T47D (cell line): ENCODE measurements around the gene OXLD1.

Experiments used
- DNase-seq, 2 experiments: peaks; one replicate each; pipeline versions ENCODE4 v3.0.0 to v3.0.0-alpha.2; 2011 to 2012; ENCODE audit warnings: low read depth in 1 of 2, low spot score in 1 of 2
- JUND ChIP-seq: IDR thresholded peaks from 2 replicates; pipeline ENCODE4 v1.6.1; 2012; ENCODE audit warnings: low read depth
- in situ Hi-C: cut with HindIII; loops from 2 replicates; pipeline ENCODE4 v1.10.0; 2016; ENCODE audit warnings: low sequenced_read_pairs, low pct_unique_long_range_greater_than_20kb

OXLD1 gene

DNA sequence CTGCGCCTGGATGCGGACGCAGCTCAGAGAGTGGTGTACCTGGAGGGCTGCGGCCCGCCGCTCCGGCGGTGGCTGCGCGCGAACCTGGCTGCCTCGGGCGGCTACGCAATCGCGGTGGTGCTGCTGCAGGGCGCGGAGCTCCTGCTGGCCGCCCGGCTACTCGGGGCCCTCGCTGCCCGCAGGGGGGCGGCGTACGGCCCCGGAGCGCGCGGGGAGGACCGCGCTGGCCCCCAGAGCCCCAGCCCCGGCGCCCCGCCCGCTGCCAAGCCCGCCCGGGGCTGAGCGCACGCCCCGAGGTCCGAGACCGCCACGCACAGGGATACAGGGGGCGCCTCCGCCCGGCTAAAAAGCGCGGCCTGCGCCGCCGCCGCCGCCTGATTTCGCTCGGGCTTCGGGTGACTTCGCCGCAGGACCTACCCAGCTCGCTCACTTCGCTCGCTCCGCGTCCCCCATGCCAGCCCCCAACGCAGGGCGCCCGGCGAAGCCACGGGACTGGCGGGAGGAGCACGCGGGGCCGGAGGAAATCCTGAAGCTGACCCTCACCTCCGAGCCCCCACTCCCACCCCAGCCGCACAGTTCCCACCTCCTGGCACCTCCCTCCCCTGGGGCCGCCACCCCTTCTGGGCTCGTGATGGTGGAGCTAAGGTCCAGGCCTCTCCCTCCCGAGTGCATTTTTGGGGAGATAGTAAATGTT is 18.2 kb downstream of the OXLD1 start:
- in situ Hi-C loops: no loop called here
- no peak for DNase-seq
- no peak for TF ChIP-seq JUND

DNA sequence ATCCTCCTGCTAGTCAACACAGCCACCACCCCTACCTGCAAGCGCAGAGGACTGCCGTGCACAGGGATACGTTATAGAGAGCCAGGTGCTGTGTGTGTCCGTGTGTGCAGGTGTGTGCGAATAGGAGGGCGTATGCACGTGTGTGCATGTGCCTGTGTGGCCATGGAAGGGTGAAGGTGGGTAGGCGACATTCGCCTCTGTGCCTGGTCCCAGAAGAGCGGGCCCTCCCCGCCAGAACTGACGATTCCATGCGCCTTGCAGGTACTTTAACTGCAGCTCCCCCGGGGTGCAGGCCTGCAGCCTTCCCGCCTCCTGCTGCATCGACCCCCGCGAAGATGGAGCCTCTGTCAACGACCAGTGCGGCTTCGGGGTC is 18.8 kb downstream of the OXLD1 start:
- in situ Hi-C loops: no loop called here
- TF ChIP-seq JUND: no peak
- no peak for DNase-seq

DNA sequence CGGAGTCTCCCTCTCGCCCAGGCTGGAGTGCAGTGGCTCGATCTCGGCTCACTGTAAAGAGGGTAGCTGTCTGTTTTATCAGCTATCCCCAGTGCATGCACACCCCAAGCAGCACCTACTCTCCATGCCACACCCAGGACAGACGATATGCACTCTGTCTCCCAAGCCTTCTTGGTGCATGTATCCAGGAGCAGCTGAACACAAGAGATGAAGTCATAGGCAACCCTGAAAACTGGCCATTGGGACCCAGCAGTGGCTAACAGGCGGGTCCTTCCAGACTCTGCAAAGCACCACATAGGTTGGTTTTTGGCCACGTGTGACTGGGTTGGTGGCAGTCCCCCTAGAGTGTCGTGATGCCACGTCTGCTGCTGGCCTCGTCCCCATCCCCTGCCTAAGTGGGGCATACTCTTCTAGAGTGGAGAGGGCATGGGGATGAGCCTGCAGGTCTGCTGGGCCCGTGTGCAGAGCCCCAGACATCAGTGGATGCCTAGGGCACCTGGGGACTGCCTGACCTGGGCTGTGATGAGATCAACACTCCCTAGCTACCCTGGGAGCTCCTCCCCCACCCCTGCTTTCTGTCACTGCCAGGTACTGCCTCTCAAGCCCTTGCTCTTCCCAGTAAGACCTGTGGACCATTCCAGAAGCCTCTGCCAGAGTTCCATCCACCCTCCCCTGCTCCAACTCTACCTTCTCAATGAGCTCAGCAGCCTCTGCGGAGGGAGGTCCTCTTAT is 19.4 kb downstream of the OXLD1 start:
- DNase-seq: no peak
- in situ Hi-C loops: no loop called here
- no peak for TF ChIP-seq JUND

- in situ Hi-C loops: no loop called here
- no peak for TF ChIP-seq JUND
- no peak for DNase-seq
These were observed 21.1 kb downstream of the OXLD1 start for GRCh38 chr17:81644976-81645952.

- in situ Hi-C loops: no loop called here
- DNase-seq: no peak
- TF ChIP-seq JUND: no peak
These were observed 21.9 kb downstream of the OXLD1 start for GRCh38 chr17:81644496-81644895.

- in situ Hi-C loops: no loop called here
- no peak for TF ChIP-seq JUND
These were observed 24.4 kb downstream of the OXLD1 start for GRCh38 chr17:81641825-81642489.

DNA sequence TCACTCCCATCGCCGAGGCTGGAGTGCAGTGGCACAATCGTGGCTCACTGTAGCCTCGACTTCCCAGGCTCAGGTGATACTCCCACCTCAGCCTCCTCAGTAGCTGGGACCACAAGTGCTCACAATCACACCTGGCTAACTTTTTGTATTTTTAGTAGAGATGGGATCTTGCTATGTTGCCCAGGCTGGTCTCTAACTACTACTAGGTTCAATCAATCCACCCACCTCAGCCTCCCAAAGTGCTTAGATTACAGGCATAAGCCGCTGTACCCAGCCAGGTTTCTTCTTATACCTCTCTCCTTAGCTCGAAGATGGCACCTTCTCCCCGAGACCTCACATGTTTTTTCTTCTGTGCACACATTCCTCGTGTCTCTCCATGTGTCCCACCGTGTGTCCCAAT is 26.4 kb downstream of the OXLD1 start:
- TF ChIP-seq JUND: no peak
- in situ Hi-C loops: no loop called here
- no peak for DNase-seq

More at GRCh38 chr17:81641825-81642489, 24.4 kb downstream of the OXLD1 start:
- no peak for DNase-seq

DNA sequence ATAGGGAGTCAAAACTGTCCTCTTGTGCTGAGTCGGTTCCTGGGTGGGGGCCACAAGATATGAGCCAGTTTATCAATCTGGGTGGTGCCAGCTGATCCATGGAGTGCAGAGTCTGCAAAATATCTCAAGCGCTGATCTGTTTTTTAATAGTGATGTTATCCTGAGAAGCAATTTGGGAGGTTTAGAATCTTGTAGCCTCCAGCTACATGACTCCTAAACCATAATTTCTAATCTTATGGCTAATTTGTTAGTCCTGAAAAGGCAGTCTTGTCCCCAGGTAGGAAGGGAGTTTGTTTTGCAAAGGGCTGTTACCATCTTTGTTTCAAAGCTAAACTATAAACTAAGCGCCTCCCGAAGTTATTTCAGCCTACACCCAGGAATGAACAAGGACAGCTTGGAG is 27.7 kb downstream of the OXLD1 start:
- no peak for TF ChIP-seq JUND
- in situ Hi-C loops: no loop called here
- DNase-seq: no peak

GRCh38 chr17:81636505-81637288 is 29.7 kb downstream of the OXLD1 start, which contains the start of the genes NPLOC4 and TSPAN10:
NPLOC4 (minus strand) TSS chr17:81637112; CDS start chr17:81636930, 182 bp downstream.
TSPAN10 (plus strand) TSS chr17:81637196; CDS start chr17:81642413, 5,217 bp downstream.
- TF ChIP-seq JUND: no peak
- DNase-seq: peak; percentile 93 to 98
- in situ Hi-C loops: no loop called here

- no peak for DNase-seq
- in situ Hi-C loops: no loop called here
- TF ChIP-seq JUND: no peak
These were observed 30.4 kb downstream of the OXLD1 start for GRCh38 chr17:81635973-81636504.

GRCh38 chr17:81635431-81635830 is 31.0 kb downstream of the OXLD1 start:
- peak in 1 of 2 experiments; percentile 19 for DNase-seq
- in situ Hi-C loops: no loop called here

DNA sequence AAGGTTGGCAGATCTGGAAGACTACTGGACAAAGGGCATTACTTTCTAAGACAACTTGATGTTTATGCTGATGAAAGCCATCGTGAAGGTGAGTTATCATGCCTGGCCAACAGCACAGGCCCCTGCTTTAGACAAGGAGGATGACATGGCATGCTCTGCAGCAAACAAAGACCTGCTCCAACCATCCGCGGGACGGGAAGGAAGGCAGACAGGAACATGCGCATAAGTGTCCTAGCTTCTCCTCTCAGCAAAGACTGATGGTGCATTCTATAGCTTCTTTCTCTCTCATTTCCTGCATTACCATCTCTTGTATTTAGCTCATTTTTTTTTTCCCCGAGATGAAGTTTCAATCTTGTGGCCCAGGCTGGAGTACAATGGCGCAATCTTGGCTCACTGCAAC is 34.9 kb downstream of the OXLD1 start:
- in situ Hi-C loops: no loop called here
- no peak for TF ChIP-seq JUND
- DNase-seq: no peak

More at GRCh38 chr17:81635431-81635830, 31.0 kb downstream of the OXLD1 start:
- no peak for TF ChIP-seq JUND
